Measurements from ENCODE around the gene PKHD1.
"Not testable (repeated sequence)": the region's sequence is repeated elsewhere in the genome, so short reads cannot be mapped to it uniquely, and the experiment has no call there.

Gene PKHD1

DNA sequence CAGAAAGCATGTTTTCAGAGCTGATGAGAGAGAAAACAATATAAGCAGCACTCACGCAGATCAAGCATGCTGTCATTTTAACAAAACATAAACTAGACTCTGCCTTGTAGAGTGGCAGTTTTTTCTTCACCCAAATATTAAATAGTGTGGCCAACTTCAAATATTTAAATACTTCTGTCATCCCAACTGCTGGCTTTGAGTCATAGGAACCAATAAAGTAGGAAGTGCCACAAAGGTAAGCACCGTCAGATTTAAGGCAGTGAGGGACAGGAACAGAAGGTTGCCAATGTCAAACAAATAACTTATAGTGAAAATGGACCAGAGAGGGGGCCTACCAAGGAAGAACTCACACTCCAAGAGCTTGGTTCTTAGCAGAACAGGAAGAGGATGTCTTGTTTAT lies 222.2 kb downstream of the PKHD1 start:
- no peaks in the 10 kb centered on the region for H3K36me3 ChIP-seq (ENCODE audit: control insufficient read depth, insufficient read depth, low read length)
- no peak overlapping the region for H3K27ac ChIP-seq (ENCODE audit: low read depth, low read length, severe bottlenecking)
- no peaks in the 10 kb centered on the region for H3K9me3 ChIP-seq (ENCODE audit: control insufficient read depth, low read length)
- WGBS, 2 experiments (ENCODE audit: insufficient coverage in 2 of 2) = 88% methylated on average over 1 of the region's 2 CpGs; no CpG with 5 or more reads in 1 of the 2 experiments
- H3K4me1 ChIP-seq (ENCODE audit: control insufficient read depth, insufficient read depth, low read length, poor library complexity, severe bottlenecking) = no peaks in the 10 kb centered on the region
- no peak overlapping the region for H3K4me3 ChIP-seq (ENCODE audit: extremely low read depth, insufficient read depth, low read length, poor library complexity, severe bottlenecking)

DNA sequence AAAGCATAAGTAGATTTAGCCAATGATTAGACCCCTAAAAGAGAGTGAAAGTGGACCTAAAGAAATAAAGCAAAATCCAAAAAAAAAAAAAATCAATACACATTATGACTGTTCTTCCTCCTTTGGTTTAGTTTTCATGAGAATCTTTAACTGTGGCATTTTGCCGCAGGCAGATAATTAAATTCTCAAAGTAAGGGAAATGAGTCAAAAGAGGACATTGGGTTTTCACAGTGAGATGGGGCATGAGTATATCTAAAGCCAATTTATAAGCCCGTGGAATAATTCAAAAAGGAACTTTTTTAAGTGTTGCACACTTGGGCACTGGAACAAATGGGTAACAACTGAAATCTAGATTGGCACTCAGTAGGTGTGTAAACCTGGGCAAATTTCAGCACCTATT lies 230.3 kb downstream of the PKHD1 start:
- no peaks in the 10 kb centered on the region for H3K4me1 ChIP-seq (ENCODE audit: control insufficient read depth, insufficient read depth, low read length, poor library complexity, severe bottlenecking)
- 80 to 86% methylated on average over 1 of the region's 2 CpGs for WGBS, 2 experiments (ENCODE audit: insufficient coverage in 2 of 2)
- H3K4me3 ChIP-seq (ENCODE audit: extremely low read depth, insufficient read depth, low read length, poor library complexity, severe bottlenecking) = no peak overlapping the region
- H3K27ac ChIP-seq (ENCODE audit: low read depth, low read length, severe bottlenecking) = no peak overlapping the region
- H3K9me3 ChIP-seq (ENCODE audit: control insufficient read depth, low read length) = no peaks in the 10 kb centered on the region
- H3K36me3 ChIP-seq (ENCODE audit: control insufficient read depth, insufficient read depth, low read length) = no peaks in the 10 kb centered on the region

DNA sequence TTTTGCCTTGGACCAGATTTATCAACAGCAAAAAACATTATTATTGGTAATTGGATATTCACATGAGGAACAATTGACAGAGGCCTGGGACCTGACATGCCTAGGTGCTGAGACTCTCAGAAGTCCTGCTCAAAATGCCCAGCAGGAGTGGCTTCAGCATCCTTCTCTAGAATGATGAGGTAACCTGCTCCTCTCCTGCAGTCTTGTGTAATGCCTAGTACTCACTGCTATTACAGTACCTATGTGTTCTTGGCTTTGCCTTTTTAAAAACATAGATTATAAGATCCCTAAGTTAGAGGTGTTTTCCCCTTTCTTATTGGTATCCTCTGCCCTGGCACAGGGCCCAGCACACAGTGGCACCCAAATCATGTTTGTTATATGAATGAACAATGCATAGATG lies 230.9 kb downstream of the PKHD1 start:
- Histone ChIP-seq H3K27ac (ENCODE audit: low read depth, low read length, severe bottlenecking) (no peak overlapping the region), H3K4me1 (ENCODE audit: control insufficient read depth, insufficient read depth, low read length, poor library complexity, severe bottlenecking) (no peaks in the 10 kb centered on the region), H3K36me3 (ENCODE audit: control insufficient read depth, insufficient read depth, low read length) (no peaks in the 10 kb centered on the region), H3K4me3 (ENCODE audit: extremely low read depth, insufficient read depth, low read length, poor library complexity, severe bottlenecking) (no peak overlapping the region), H3K9me3 (ENCODE audit: control insufficient read depth, low read length) (no peaks in the 10 kb centered on the region)

DNA sequence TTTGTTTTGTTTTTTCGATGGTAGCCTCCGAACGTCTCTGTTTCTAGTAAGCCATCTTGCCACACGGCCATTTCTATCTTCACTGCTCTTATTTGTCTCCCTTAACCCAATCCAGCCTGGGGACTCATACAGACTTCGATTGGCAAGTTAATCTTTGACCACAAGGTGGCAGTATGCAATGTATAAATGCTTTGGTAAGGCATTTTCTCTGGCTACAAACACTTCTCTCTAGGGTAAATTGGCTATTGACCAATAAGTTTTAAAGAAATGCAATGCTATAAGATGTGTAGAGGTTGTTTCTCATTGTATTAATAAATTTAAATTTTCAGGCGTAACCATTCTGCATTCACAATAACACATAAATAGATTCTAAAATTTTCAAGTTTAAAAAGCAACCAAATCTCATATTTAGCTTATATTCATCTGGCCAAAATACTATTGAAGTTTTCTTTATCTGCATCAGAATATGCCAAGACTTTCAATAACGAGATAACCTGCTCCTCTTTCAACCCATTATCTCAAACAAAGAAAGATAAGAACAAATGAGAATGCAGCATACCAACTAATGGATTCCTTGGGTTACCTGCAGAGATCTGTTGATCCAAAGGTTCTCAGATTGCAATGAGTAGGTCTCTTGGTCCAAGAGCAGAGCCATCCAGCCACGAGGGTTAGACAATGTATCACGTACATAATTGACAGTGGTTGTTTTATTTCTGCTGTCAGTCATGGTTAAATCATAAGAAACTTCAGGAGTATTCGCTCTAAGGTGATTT lies 231.9 kb downstream of the PKHD1 start:
- Histone ChIP-seq H3K4me1 (ENCODE audit: control insufficient read depth, insufficient read depth, low read length, poor library complexity, severe bottlenecking) (no peaks in the 10 kb centered on the region), H3K4me3 (ENCODE audit: extremely low read depth, insufficient read depth, low read length, poor library complexity, severe bottlenecking) (no peak overlapping the region), H3K36me3 (ENCODE audit: control insufficient read depth, insufficient read depth, low read length) (no peaks in the 10 kb centered on the region), H3K9me3 (ENCODE audit: control insufficient read depth, low read length) (no peaks in the 10 kb centered on the region), H3K27ac (ENCODE audit: low read depth, low read length, severe bottlenecking) (no peak overlapping the region)
- 56 to 80% methylated on average over 2 to 8 of the region's 10 CpGs for WGBS, 2 experiments (ENCODE audit: insufficient coverage in 2 of 2)

- 84 to 86% methylated on average over 9 to 16 of the region's 16 CpGs for WGBS, 2 experiments (ENCODE audit: insufficient coverage in 2 of 2)
- Histone ChIP-seq H3K27ac (ENCODE audit: low read depth, low read length, severe bottlenecking) (no peak overlapping the region), H3K36me3 (ENCODE audit: control insufficient read depth, insufficient read depth, low read length) (no peaks in the 10 kb centered on the region), H3K4me3 (ENCODE audit: extremely low read depth, insufficient read depth, low read length, poor library complexity, severe bottlenecking) (no peak overlapping the region), H3K4me1 (ENCODE audit: control insufficient read depth, insufficient read depth, low read length, poor library complexity, severe bottlenecking) (no peaks in the 10 kb centered on the region), H3K9me3 (ENCODE audit: control insufficient read depth, low read length) (no peaks in the 10 kb centered on the region)
These were observed 232.5 kb downstream of the PKHD1 start for GRCh38 chr6:51854876-51855275.

GRCh38 chr6:51854347-51854746 lies 233.1 kb downstream of the PKHD1 start:
- Histone ChIP-seq H3K4me1 (ENCODE audit: control insufficient read depth, insufficient read depth, low read length, poor library complexity, severe bottlenecking) (no peaks in the 10 kb centered on the region), H3K4me3 (ENCODE audit: extremely low read depth, insufficient read depth, low read length, poor library complexity, severe bottlenecking) (no peak overlapping the region), H3K9me3 (ENCODE audit: control insufficient read depth, low read length) (no peaks in the 10 kb centered on the region), H3K36me3 (ENCODE audit: control insufficient read depth, insufficient read depth, low read length) (no peaks in the 10 kb centered on the region), H3K27ac (ENCODE audit: low read depth, low read length, severe bottlenecking) (no peak overlapping the region)
- WGBS, 2 experiments (ENCODE audit: insufficient coverage in 2 of 2) = 81 to 100% methylated on average over 2 to 5 of the region's 7 CpGs

DNA sequence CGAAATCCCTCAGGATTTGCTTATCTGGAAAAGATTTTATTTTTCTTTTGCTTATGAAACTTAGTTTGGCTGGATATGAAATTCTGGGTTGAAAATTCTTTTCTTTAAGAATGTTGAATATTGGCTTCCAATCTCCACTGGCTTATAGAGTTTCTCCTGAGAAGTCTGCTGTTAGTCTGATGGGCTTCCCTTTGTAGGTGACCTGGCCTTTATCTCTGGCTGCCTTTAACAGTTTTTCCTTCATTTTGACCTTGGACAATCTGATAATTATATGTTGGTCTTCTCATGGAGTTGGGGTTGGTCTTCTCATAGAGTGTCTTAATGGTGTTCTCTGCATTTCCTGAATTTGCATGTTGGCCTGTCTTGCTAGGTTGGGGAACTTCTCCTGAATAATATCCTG lies 234.3 kb downstream of the PKHD1 start:
- not testable (repeated sequence) for H3K36me3 ChIP-seq (ENCODE audit: control insufficient read depth, insufficient read depth, low read length); H3K4me3 ChIP-seq (ENCODE audit: extremely low read depth, insufficient read depth, low read length, poor library complexity, severe bottlenecking); H3K4me1 ChIP-seq (ENCODE audit: control insufficient read depth, insufficient read depth, low read length, poor library complexity, severe bottlenecking); H3K27ac ChIP-seq (ENCODE audit: low read depth, low read length, severe bottlenecking); H3K9me3 ChIP-seq (ENCODE audit: control insufficient read depth, low read length)
- WGBS, 2 experiments (ENCODE audit: insufficient coverage in 2 of 2) = 83% methylated on average over 1 of the region's 1 CpG; no CpG with 5 or more reads in 1 of the 2 experiments

DNA sequence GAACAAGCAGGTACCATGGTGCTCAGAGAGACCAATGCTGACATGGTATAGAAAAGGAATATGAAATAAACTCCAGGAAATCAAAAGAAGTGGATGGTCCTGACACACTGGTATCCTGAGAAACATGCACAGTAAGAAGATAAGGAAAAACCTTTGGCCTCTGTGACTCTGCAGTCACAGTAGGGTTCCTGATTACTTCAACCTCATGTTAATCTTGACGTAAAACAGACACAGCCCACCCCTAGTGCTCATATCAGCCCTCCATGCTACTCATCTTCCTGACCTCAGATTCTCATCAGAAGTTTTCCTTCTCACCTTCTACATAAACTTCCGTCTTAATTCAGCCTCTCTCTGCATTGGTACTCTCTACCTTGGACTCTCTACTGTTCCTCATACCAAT lies 240.9 kb downstream of the PKHD1 start:
- Histone ChIP-seq H3K4me3 (ENCODE audit: extremely low read depth, insufficient read depth, low read length, poor library complexity, severe bottlenecking) (no peak overlapping the region), H3K9me3 (ENCODE audit: control insufficient read depth, low read length) (peaks cover 3% of the 10 kb centered on the region), H3K4me1 (ENCODE audit: control insufficient read depth, insufficient read depth, low read length, poor library complexity, severe bottlenecking) (peaks cover 9% of the 10 kb centered on the region), H3K36me3 (ENCODE audit: control insufficient read depth, insufficient read depth, low read length) (no peaks in the 10 kb centered on the region), H3K27ac (ENCODE audit: low read depth, low read length, severe bottlenecking) (peak overlapping the region; percentile 26)
- WGBS, 2 experiments (ENCODE audit: insufficient coverage in 2 of 2) = 53 to 64% methylated on average over 1 to 2 of the region's 2 CpGs

GRCh38 chr6:51844336-51844735 lies 243.1 kb downstream of the PKHD1 start:
- WGBS, 2 experiments (ENCODE audit: insufficient coverage in 2 of 2) = 75 to 90% methylated on average over 1 to 3 of the region's 3 CpGs
- Histone ChIP-seq H3K4me1 (ENCODE audit: control insufficient read depth, insufficient read depth, low read length, poor library complexity, severe bottlenecking) (peaks cover 19% of the 10 kb centered on the region), H3K4me3 (ENCODE audit: extremely low read depth, insufficient read depth, low read length, poor library complexity, severe bottlenecking) (no peak overlapping the region), H3K27ac (ENCODE audit: low read depth, low read length, severe bottlenecking) (no peak overlapping the region), H3K9me3 (ENCODE audit: control insufficient read depth, low read length) (peaks cover 3% of the 10 kb centered on the region), H3K36me3 (ENCODE audit: control insufficient read depth, insufficient read depth, low read length) (no peaks in the 10 kb centered on the region)

DNA sequence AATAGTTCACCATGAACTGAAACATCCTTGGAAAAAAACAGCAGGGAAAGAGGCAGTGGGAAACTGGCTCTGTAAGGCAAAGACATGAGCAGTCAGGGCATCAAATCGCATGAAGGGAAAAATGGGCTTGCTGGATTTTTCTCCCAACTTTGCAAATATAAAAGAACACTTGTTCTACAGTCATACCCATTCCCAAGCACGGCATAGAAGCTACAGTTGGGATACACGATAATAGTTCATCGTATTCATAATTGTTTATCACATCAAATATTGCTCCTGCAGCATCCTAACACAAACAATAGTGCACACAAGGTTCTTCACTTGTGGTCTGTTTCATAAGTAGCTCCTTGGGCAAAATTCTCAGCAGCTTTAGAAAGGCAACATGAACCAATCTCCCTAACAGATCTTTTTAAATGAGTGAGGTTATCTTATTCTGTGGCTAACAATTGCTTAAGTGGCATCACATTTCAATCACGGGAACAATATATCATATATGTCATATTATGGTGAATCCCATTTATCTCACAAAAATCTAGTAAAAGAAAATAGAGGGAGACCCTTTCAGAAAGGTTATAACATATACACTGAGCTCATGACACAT lies 243.9 kb downstream of the PKHD1 start:
- peaks cover 3% of the 10 kb centered on the region for H3K9me3 ChIP-seq (ENCODE audit: control insufficient read depth, low read length)
- no peak overlapping the region for H3K4me3 ChIP-seq (ENCODE audit: extremely low read depth, insufficient read depth, low read length, poor library complexity, severe bottlenecking)
- WGBS, 2 experiments (ENCODE audit: insufficient coverage in 2 of 2) = 86 to 87% methylated on average over 3 to 4 of the region's 5 CpGs
- peaks cover 19% of the 10 kb centered on the region for H3K4me1 ChIP-seq (ENCODE audit: control insufficient read depth, insufficient read depth, low read length, poor library complexity, severe bottlenecking)
- H3K36me3 ChIP-seq (ENCODE audit: control insufficient read depth, insufficient read depth, low read length) = no peaks in the 10 kb centered on the region
- peak overlapping the region; percentile 70 for H3K27ac ChIP-seq (ENCODE audit: low read depth, low read length, severe bottlenecking)

DNA sequence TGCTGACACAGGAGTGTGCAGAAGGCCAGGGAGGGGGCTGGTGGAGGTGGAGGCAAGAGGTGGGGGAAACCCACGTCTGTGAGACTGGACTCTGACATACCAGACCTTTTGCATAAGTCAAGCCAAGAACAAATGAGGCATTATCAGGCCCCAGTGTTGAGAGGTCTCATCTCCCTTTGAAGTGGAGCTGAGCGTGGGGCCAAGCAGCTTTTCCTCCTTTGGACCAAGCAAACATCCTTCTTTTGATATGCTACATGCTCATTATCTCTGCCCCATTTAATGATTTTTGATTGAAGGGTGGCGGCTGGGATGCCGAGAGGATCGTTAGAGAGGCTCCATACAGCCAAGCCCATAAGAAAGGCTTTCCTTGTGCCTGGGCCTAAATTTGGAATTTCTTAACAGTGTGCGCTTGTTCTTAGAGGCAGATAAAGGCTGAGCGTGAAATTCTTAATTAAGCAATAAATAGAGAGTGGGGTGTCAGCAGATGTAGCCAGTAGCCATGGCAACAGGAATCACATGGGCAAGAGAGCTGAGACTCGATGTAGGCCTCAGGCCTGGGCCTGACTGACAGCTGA lies 244.5 kb downstream of the PKHD1 start:
- Histone ChIP-seq H3K4me1 (ENCODE audit: control insufficient read depth, insufficient read depth, low read length, poor library complexity, severe bottlenecking) (peaks cover 19% of the 10 kb centered on the region), H3K36me3 (ENCODE audit: control insufficient read depth, insufficient read depth, low read length) (no peaks in the 10 kb centered on the region), H3K9me3 (ENCODE audit: control insufficient read depth, low read length) (peaks cover 3% of the 10 kb centered on the region), H3K4me3 (ENCODE audit: extremely low read depth, insufficient read depth, low read length, poor library complexity, severe bottlenecking) (no peak overlapping the region), H3K27ac (ENCODE audit: low read depth, low read length, severe bottlenecking) (peak overlapping the region; percentile 70)
- 53 to 57% methylated on average over 5 to 8 of the region's 8 CpGs for WGBS, 2 experiments (ENCODE audit: insufficient coverage in 2 of 2)
